Activated gamma-delta T cell (primary cell): ENCODE results near the gene DUSP16.
A peak's percentile ranks its signal among the peaks of the same experiment; 100 is the strongest.
"Not testable (repeated sequence)": the region's sequence is repeated elsewhere in the genome, so short reads cannot be mapped to it uniquely, and the experiment has no call there.

ENCODE experiments used
- DNase-seq: peaks from one replicate; lab custom pipeline; 2025; lab: John Stamatoyannopoulos, UW
- total RNA-seq, 2 donors: gene quantifications; one replicate each; lab custom pipeline; 2026; lab: John Stamatoyannopoulos, UW

DUSP16 gene, protein sequence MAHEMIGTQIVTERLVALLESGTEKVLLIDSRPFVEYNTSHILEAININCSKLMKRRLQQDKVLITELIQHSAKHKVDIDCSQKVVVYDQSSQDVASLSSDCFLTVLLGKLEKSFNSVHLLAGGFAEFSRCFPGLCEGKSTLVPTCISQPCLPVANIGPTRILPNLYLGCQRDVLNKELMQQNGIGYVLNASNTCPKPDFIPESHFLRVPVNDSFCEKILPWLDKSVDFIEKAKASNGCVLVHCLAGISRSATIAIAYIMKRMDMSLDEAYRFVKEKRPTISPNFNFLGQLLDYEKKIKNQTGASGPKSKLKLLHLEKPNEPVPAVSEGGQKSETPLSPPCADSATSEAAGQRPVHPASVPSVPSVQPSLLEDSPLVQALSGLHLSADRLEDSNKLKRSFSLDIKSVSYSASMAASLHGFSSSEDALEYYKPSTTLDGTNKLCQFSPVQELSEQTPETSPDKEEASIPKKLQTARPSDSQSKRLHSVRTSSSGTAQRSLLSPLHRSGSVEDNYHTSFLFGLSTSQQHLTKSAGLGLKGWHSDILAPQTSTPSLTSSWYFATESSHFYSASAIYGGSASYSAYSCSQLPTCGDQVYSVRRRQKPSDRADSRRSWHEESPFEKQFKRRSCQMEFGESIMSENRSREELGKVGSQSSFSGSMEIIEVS
- 206 to 225 reads per million in 2 donors for total RNA-seq

DNA sequence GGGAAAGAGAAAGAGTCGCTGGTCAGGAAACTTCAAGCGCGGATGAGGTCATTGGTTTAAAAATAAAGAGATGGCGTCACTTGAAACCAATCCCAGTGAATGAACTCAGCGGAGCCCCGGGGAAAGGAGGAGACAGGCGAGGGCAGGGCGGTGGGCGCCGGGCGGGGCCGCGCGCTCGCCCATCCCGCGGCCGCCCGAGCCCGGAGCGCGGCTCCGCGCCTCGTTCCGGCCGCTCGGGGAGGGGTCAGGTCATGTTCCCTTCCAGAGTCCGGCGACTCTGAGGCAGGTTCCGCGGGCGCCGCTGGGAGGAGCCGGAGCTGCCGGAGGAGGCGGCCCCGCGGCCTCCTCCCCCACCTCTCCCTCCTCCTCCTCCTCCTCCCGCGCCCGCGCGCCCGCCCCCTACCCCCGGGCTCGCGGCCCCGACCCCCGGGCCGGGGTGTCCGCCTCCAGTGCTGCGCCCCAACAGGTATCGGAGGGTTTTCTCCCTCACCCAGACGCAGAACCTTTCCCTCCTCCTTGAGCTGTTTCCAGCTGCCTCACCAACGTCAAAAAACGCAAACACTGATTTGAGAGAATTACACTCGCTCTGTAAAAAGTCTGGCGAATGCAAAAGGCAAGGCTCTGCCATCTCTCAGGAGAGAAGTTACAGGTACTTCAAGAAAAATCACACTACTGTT lies at the start of gene DUSP16:
Gene DUSP16, minus strand, starts transcription at position 279 of the 677 bp plus-strand sequence. CDS start 41,765 bp downstream, outside the sequence.
- peak; percentile 64 for DNase-seq

DNA sequence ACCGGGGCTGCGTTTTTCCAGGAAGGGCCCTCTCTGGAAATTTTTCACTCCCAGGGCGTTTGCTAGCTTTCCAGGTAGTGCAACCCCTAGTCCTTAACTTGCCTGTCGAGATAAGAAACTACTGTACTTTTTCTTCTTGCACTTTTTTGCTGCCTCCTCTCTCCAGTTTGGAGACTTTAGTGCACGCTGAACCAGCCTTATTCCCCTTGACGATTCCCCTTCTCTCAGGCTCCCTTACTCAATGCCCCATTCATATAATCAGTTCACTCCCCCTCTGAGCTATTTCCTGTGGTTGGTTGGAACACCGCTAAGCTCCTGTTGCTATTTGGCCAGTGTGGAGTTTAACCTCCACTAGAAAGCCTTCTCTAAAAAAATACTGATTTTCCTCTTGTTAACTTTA lies 49.7 kb upstream of the DUSP16 start:
- no peak for DNase-seq

DNA sequence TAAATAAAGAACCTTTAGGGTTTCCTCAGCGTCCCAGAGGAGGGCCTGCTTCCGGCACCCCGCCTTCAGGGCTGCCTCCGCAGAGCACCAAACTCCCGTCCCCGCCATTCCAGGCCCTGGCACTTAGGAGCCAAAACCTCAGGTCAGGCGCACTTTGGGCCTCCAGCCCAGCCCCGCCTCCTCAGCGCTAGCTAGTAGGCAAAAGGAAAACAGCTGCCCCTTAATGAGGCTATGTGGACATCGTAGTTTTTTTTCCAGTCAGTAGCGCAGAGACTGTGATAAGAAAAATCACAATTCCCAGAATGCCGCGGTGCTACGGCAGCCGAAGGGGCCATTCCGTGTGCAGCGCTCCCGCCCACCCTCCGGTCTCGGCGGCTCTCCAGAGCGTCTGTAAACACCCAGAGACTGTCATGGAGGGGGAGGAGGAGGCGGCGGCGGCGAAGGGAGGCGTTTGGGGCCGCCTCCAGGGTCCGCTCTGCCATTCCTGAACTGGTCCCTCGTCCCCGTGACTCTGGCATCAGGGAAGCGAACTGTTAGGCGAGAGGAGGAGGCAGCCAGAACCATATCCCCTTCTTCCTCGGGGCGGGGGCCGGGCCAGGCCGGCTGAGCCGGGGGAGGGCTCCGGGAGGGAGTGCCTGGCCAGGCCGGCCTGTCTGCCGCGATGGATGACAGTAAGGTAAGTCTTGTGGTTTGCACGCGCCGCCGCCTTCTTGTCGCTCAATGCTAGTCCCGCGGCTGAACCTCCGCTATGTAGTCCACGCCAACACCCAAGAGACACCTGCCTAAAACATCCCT lies 49.0 kb upstream of the DUSP16 start, which contains the start of gene CREBL2:
Gene CREBL2, plus strand, starts transcription at position 365 of the 795 bp plus-strand sequence. Its CDS starts 297 bp downstream, at position 662.
- DNase-seq: peak; percentile 68

DNA sequence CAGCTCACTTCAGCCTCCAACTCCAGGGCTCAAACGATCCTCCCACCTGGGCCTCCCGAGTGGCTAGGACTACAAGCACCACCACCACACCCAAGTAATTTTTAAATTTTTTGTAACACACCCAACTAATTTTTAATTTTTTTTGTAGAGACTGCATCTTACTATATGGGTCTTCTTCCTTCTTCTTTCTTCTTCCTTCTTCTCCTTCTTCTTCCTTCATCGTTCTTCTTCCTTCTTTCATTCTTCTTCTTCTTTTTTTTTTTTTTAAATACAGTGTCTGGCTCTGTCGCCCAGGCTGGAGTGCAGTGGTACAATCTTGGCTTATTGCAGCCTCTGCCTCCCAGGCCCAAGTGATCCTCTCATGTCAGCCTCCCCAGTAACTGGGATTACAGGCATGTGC lies 48.0 kb upstream of the DUSP16 start:
- no peak for DNase-seq

DNA sequence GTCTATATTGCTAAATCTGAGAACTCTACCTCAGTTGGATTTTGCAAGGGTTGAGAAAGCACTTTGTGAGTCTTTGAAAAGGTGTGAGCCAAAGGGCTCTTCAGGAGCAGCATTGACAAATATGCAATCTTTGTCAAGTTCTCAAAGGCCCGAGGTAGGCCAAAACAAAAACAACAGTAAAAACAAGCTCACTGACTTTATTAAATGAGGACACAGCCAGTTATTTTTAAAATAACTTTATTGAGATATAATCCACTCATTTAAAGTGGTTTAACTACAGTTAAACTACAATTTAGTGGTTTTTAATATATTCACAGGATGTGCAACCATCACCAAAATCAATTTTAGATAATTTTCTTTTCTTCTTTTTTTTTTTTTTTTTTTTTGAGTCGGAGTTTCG lies 47.0 kb upstream of the DUSP16 start:
- DNase-seq: no peak

DNA sequence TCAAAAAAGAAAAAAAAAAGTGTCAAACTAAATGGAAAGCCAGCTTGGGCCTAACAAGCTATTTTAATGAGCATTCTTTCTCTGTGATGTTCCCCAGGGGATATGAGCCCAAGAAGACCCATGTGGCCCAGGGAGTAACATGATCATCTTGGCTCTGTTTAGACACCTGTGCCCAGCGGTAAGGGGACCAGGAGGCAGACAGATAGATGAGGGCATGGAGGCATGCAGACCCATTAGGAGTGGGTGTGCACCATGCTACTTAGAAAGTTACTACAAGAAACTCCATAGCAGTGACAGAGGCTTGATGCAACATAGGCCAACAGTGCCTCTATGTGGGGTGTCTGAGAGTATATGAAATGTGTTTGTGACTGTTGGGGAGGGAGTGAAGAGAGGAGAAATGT lies 45.9 kb upstream of the DUSP16 start:
- no peak for DNase-seq

DNA sequence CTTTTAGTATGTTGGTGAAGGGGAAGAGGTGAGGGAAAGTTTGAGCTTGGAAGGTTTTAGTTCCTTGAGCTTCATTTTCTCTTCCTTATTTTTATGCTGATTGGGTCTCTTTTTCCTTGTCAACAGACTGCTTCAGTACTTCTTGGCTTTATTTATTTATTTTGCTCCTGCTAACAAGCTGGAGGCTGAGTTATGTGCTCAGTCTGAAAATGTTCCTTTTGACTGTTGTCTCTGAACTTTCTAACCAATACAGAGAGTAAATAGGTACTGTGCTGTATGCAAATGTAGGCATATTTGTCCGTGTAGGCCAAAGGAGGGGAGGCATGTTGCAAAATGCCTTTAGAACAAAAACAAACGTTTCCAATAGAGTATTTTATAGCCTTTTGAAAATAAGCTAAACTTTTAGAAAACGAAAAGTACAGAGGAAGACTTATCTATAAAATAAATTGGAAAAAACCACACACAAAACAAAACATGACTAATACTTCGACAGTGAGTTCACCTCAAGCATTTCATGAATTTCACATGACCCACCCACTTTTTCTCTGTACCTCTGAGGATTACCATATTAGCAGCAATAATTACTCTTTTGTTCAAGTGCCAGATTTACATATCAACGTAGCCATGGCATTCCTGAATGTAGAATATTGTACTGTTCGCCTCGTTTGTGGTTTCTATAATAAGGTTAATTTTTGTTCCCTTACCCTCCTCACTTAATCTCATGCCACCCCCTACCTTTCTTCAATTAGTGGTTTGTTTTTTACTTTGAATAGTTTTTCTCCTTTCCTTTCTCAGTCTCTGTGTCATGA lies 44.3 kb upstream of the DUSP16 start:
- no peak for DNase-seq

DNA sequence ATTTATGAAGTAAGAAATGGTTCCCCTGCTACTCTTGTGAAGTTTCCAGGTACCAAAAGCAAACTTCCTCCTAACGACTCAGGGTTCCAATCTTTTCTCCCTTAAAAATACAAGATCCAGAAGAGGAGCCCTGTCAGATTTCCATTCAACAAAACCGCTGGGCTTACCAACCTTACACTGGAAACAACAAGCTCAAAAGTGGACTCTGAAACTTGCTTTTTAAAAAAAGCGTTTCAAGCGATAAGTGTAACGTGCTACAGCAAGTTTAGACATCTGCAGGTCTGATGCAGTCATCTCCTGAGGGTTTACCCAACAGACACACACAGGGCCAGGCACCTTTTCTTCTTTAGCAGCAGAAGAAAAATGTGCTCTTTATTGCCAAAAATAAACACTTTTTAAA lies 42.1 kb upstream of the DUSP16 start:
- DNase-seq: no peak

DNA sequence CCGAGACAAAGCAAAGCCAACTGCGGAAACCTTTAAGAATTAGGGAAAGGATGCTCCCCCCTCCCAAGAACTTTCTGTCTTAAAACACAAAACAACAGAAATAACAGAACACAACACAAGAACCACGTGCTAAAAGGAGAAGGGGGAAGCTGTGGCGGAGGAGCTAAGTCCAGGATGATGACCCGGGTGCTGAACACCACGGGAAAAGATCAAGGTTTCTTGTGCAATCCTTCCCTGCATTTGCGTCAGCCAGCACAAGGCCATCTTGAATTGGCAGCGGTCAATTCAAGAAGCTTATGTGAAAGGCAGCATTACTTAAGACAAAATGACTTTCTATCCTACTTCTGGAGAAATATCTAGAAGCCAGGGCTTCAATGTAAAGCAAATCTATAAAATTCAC lies 38.0 kb upstream of the DUSP16 start:
- DNase-seq: no peak

DNA sequence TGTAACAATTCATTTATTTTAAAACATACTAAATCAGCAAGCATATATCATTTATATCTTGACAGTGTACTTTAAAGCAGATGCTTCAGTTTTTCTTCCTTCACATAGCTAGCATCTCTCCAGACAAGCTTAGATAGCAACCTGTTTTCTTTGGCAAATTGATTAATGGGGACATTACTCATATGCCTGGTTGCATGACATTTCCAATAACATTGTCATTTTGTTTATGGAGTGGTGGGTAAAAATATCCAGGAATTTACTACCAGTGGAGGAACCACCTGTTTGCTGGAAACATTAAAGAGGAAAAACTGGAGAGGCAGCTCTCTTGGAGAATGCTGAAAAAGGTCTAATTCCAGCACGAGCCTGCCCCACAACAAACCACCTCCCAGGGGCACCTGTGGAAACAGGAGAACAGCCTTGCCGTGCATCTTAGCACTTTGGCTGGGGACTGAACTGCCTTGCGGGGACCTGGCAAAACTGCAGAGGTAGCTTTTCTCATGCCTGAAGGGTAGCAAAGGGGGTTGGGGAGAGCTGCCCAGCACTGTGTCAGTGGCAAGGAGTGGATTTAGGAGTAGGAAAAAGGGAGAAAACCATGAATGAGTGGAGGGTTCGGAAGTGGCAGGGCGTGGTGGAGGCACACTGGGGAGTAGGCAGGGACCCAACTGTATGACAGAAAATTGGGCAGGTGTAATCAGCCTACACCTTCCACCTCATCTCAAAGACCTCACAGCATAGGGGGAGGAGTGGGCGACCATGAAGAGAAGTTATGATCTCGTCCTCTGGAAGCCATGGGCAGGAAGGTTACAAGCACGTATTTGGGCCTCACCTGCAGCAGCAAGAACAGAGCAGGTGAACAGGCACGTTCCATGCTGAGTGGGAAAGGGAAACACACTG lies 37.3 kb upstream of the DUSP16 start:
- no peak for DNase-seq

DNA sequence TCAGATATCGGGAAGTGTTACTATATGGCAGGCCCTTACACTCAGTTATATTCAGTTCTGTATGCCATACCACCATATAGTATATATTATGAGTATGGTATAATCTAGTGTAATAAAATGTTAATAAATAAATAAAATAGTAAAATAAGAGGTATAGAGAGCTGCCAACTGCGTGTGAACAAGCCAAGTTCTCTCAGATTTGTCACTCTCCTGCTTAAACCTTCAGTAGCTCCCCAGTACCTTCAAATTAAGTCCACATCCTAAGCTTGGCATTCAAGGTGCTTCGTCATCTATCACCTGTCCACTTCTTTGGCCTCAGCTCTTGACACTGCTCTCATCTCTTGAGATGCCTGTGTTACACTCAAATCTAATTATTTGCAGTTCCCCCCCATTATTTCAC lies 36.2 kb upstream of the DUSP16 start:
- DNase-seq: no peak

DNA sequence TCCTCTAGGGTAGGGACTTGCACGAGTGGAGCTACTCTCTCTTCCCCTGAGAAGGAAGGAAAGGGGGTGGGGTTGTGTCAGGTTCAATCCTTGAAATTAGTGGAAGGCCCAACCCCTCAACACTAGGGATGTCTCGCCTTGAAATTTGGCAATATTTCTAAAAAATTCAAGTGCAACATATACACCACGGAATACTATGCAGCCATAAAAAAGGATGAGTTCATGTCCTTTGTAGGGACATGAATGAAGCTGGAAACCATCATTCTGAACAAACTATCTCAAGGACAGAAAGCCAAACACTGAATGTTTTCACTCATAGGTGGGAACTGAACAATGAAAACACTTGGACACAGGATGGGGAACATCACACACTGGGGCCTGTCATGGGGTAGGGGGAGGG lies 33.9 kb upstream of the DUSP16 start:
- not testable (repeated sequence) for DNase-seq

DNA sequence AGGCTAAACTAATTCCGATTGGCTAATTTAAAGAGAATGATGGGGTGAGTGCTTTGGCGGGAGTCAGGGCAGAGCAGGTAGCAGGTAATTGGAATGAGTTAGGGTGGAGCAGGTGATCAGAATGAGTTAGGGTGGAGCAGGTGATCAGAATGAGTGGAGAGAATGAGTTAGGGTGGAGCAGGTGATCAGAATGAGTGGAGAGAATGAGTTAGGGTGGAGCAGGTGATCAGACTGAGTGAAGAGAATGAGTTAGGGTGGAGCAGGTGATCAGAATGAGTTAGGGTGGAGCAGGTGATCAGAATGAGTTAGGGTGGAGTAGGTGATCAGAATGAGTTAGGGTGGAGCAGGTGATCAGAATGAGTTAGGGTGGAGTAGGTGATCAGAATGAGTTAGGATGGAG lies 33.3 kb upstream of the DUSP16 start:
- not testable (repeated sequence) for DNase-seq

DNA sequence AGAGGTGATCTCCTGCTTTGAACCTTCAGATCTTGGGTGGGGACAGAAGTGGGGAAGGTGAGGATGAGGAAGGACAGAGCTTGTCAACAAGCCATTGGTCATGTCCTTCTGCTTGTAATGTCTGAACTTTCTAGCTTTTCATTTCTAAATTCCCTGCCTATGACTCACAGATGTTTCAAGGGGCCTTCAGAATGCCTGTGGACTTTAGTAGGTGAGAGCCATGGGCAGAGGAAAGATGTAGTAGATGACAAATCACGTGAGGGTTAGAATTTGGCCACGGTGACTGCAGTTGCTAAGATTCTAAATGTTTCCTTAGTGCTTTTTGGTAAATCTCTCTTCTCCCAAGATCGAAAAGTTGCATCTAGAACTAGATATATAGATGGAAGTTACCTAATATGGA lies 30.3 kb upstream of the DUSP16 start:
- no peak for DNase-seq

DNA sequence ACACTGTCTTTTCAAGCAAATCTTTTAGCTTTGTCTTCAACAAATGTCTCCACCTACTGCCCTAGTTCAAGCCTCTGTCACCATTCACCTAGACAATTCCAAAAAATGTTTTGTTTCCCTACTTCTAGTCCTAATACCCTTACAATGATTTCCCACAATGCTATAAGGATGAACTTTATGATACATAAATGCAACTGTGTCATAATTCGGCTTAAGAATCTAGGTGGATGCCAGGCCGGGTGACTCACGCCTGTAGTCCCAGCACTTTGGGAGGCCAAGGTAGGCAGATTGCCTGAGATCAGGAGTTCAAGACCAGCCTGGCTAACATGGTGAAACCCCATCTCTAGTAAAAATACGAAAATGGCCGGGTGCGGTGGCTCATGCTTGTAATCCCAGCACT lies 28.3 kb upstream of the DUSP16 start:
- no peak for DNase-seq

DNA sequence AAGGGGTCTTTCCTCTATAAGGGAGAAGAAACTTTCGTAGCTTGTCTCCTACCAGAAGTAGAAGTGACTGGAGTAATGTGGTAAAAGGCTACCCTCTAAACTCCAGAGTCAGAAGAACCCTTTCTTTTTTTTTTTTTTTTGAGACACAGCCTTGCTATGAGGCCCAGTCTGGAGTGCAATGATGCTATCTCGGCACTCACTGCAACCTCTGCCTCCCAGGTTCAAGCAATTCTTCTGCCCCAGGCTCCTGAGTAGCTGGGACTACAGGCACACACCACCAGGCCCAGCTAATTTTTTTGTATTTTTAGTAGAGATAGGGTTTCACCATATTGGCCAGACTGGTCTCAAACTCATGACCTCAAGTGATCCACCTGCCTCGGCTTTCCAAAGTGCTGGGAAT lies 25.8 kb upstream of the DUSP16 start:
- DNase-seq: not testable (repeated sequence)

DNA sequence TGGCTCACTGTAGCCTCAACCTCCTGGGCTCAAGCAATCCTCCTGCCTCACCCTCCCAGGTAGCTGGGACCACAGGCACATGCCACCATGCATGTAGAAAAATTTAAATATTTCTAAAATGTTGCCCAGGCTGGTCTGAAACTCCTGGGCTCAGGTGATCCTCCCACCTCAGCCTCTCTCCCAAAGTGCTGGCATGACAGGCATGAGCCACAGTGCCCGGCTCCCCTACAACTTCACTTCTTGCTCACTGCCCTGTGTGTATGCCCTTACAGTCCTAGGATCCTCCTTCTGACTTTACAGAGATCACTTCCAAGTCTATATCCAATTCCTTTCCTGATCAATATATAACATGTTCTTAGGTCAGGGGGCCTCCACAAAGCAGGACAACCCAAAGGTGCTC lies 25.2 kb upstream of the DUSP16 start:
- DNase-seq: no peak

DNA sequence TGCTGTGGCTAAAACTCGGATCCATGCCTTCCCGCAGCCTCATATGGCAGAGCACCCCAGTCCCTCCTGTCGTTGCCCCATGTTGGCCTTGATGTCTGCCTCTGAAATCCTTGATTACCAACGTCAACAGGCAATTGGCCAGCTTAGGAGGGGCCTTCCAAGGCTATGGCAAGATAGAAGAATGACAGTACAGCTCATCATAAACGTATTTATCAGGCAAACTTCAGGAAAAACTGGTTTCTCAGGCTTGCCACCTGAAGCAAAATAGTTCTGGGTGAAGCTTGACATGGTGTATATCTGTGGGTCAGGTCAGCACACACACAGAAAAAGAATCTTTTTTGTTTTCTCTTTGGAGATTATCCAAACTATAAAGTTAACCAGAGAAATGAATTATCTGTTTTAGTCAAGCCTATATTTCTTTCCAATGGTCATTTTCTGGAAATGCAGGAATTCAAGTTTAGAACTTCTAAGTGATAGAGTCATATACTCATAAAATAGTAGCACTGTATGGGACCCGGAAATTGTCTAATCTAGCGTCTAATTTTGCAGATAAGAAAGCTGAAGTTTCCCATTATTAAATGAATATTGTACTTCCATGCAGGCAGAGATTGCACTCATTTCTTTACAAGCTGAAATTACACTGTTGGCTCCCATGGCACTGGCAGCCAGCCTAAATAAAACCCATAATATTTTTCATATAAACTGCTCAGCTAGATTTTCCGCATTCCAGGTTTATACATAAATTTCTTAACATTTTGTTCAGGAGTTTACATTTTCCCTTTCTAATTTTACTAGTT lies 24.4 kb upstream of the DUSP16 start:
- DNase-seq: no peak
